ENCODE measurements around the gene GNA14. TPM values are rescaled to one million over a fixed set of nuclear protein-coding genes. Genes with fewer than 3 reads are reported as not detected.
"Not testable (repeated sequence)": the region's sequence is repeated elsewhere in the genome, so short reads cannot be mapped to it uniquely, and the experiment has no call there.

GNA14 gene
- polyA plus RNA-seq, 1 donor = 6.0 TPM

GRCh38 chr9:77587851-77588250 lies 60.3 kb downstream of the GNA14 start:
- DNase-seq = no peak

- no peak for DNase-seq
These were observed 61.1 kb downstream of the GNA14 start for GRCh38 chr9:77587042-77587441.

GRCh38 chr9:77586591-77586990 lies 61.5 kb downstream of the GNA14 start:
- no peak for DNase-seq

- DNase-seq = no peak
These were observed 62.8 kb downstream of the GNA14 start for GRCh38 chr9:77585335-77585786.

- not testable (repeated sequence) for DNase-seq
These were observed 63.2 kb downstream of the GNA14 start for GRCh38 chr9:77584927-77585326.

- DNase-seq = no peak
These were observed 65.1 kb downstream of the GNA14 start for GRCh38 chr9:77582961-77583576.

- DNase-seq = no peak
These were observed 65.6 kb downstream of the GNA14 start for GRCh38 chr9:77582525-77582924.

- no peak for DNase-seq
These were observed 72.3 kb downstream of the GNA14 start for GRCh38 chr9:77575785-77576184.

GRCh38 chr9:77569335-77569734 lies 78.8 kb downstream of the GNA14 start:
- DNase-seq = no peak

GRCh38 chr9:77563174-77563573 lies 84.9 kb downstream of the GNA14 start:
- no peak for DNase-seq

- no peak for DNase-seq
These were observed 85.9 kb downstream of the GNA14 start for GRCh38 chr9:77562019-77562748.

- no peak for DNase-seq
These were observed 86.6 kb downstream of the GNA14 start for GRCh38 chr9:77561331-77562018.

- DNase-seq = no peak
These were observed 91.7 kb downstream of the GNA14 start for GRCh38 chr9:77556396-77556795.

- no peak for DNase-seq
These were observed 93.5 kb downstream of the GNA14 start for GRCh38 chr9:77554586-77555105.

- DNase-seq = no peak
These were observed 100.9 kb downstream of the GNA14 start for GRCh38 chr9:77547106-77547730.

GRCh38 chr9:77546376-77546950 lies 101.7 kb downstream of the GNA14 start:
- DNase-seq = no peak

- no peak for DNase-seq
These were observed 103.6 kb downstream of the GNA14 start for GRCh38 chr9:77544546-77544945.

- DNase-seq = no peak
These were observed 104.8 kb downstream of the GNA14 start for GRCh38 chr9:77543131-77543822.

GRCh38 chr9:77541600-77541999 lies 106.5 kb downstream of the GNA14 start:
- DNase-seq = no peak

- DNase-seq = no peak
These were observed 107.1 kb downstream of the GNA14 start for GRCh38 chr9:77541055-77541454.

- no peak for DNase-seq
These were observed 113.6 kb downstream of the GNA14 start for GRCh38 chr9:77534376-77535057.
